NCI-H2029 (cell line): ENCODE data around the gene ABCG5.
A peak's percentile ranks its signal among the peaks of the same experiment; 100 is the strongest.

Experiments used
- DNase-seq: peaks from one replicate; lab custom pipeline; 2025; lab: John Stamatoyannopoulos, UW

The ABCG5 gene

GRCh38 chr2:43838560-43839267 is at the start of gene ABCG5, which contains the start of gene ABCG8:
Gene ABCG5 (minus strand): TSS chr2:43838839. CDS start chr2:43838679, 160 bp downstream.
Gene ABCG8 (plus strand): TSS chr2:43838971. CDS start chr2:43839054, 83 bp downstream.
- no peak for DNase-seq

GRCh38 chr2:43887176-43887575 is 48.5 kb upstream of the ABCG5 start:
- DNase-seq: no peak

- DNase-seq: no peak
Measured at GRCh38 chr2:43885132-43885632, 46.5 kb upstream of the ABCG5 start.

GRCh38 chr2:43884689-43885088 is 46.0 kb upstream of the ABCG5 start:
- no peak for DNase-seq

GRCh38 chr2:43882312-43882711 is 43.7 kb upstream of the ABCG5 start:
- DNase-seq: no peak

GRCh38 chr2:43880952-43881351 is 42.3 kb upstream of the ABCG5 start:
- DNase-seq: no peak

GRCh38 chr2:43880471-43880870 is 41.8 kb upstream of the ABCG5 start:
- no peak for DNase-seq

- no peak for DNase-seq
Measured at GRCh38 chr2:43879261-43879660, 40.6 kb upstream of the ABCG5 start.

- DNase-seq: peak; percentile 48
Measured at GRCh38 chr2:43877782-43878464, 39.3 kb upstream of the ABCG5 start.

GRCh38 chr2:43874776-43875451 is 36.3 kb upstream of the ABCG5 start:
- no peak for DNase-seq

- DNase-seq: no peak
Measured at GRCh38 chr2:43872151-43872550, 33.5 kb upstream of the ABCG5 start.

GRCh38 chr2:43855292-43855691 is 16.7 kb upstream of the ABCG5 start:
- no peak for DNase-seq

- DNase-seq: no peak
Measured at GRCh38 chr2:43854671-43855070, 16.0 kb upstream of the ABCG5 start.

- DNase-seq: no peak
Measured at GRCh38 chr2:43853141-43854081, 14.8 kb upstream of the ABCG5 start.

- DNase-seq: no peak
Measured at GRCh38 chr2:43852196-43852730, 13.6 kb upstream of the ABCG5 start.

GRCh38 chr2:43851011-43851980 is 12.7 kb upstream of the ABCG5 start:
- no peak for DNase-seq

- no peak for DNase-seq
Measured at GRCh38 chr2:43848214-43848613, 9.6 kb upstream of the ABCG5 start.

GRCh38 chr2:43846140-43846793 is 7.6 kb upstream of the ABCG5 start:
- DNase-seq: no peak

GRCh38 chr2:43845181-43845580 is 6.5 kb upstream of the ABCG5 start:
- no peak for DNase-seq

- no peak for DNase-seq
Measured at GRCh38 chr2:43842866-43843226, 4.2 kb upstream of the ABCG5 start.
